ENCODE measurements around the gene BSDC1.

BSDC1 gene

DNA sequence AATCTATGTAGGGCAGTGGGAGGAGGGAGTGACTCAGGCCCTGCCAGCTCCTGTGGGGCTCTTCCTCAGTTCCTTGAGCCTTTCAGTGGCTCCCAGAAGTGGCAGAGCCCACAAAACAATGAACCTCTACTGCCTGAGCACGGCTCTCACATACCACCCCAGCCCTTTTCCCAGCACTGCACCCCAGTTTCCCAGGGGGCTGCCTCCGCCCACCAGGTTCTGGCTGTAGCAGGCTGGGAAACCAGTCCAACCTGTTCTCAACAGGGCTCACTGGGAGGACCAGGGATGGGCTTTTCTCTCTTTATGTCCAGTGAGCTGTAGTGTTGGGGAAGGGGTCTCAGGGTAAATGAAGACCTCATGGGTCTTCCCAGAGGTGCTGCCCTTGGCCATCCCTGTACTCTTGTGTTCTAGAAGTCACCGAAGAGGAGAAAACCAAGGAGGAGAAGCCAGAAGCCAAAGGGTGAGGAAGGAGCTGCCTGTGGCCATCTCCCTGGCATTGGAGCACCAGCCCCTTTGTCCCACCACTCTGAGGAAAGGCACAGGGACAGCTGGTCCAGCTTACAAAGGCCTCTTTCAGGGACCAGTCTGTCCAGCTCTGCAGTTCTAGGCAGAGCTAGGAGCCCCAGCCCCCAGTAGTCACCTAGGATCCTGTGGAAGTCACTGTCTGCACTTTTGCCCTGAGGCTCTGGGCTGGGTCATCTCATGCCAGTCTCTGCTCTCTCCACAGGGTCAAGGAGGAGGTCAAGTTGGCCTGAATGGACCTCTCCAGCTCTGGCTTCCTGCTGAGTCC is 61.8 kb downstream of the BSDC1 start:
- TF ChIP-seq, protein P1, sequence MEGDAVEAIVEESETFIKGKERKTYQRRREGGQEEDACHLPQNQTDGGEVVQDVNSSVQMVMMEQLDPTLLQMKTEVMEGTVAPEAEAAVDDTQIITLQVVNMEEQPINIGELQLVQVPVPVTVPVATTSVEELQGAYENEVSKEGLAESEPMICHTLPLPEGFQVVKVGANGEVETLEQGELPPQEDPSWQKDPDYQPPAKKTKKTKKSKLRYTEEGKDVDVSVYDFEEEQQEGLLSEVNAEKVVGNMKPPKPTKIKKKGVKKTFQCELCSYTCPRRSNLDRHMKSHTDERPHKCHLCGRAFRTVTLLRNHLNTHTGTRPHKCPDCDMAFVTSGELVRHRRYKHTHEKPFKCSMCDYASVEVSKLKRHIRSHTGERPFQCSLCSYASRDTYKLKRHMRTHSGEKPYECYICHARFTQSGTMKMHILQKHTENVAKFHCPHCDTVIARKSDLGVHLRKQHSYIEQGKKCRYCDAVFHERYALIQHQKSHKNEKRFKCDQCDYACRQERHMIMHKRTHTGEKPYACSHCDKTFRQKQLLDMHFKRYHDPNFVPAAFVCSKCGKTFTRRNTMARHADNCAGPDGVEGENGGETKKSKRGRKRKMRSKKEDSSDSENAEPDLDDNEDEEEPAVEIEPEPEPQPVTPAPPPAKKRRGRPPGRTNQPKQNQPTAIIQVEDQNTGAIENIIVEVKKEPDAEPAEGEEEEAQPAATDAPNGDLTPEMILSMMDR (IDR thresholded peaks at IDR 0.05; ENCODE audit: insufficient read depth, missing control alignments): no peak
- FAIRE-seq (no peak), DNase-seq (ENCODE audit: insufficient read length, low spot score) (no peak)

DNA sequence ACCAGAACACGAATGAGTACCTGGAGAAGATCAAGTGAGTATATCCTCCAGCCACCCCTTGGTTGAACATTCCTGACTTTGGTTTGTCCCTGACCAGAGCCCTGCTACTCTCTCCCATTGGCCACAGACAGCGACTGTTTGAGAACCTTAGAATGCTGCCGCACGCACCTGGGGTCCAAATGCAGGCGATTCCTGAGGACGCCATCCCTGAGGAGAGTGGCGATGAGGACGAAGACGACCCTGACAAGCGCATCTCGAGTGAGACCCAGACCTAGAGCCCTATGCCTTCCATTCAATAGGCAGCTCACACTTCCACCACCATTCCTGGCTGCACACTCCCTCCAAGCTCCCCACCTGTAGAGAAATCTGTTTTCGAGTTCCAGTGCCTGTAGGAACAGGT is 62.7 kb downstream of the BSDC1 start:
- TF ChIP-seq, protein P1 (IDR thresholded peaks at IDR 0.05; ENCODE audit: insufficient read depth, missing control alignments): no peak
- no peak for DNase-seq (ENCODE audit: insufficient read length, low spot score)
- FAIRE-seq: no peak

DNA sequence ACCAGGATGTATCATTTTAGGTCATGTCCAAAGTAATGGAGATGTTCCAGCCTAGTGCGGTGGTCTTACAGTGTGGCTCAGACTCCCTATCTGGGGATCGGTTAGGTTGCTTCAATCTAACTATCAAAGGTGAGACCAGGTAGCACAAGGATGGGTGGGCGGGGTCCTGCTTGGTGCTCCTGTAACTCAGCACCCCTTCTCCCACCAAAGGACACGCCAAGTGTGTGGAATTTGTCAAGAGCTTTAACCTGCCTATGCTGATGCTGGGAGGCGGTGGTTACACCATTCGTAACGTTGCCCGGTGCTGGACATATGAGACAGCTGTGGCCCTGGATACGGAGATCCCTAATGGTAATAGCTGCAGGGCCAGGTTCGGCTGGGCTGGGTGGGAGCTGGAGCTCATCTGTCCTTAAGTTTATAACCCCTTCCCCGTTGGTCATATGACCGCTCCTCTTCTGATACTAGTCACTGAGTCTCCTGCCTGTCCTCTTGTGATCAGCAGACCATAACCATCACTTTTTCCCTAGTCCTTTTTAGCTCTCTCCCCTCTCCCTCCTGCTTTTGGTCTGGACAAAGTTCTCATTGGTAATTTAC is 63.6 kb downstream of the BSDC1 start:
- TF ChIP-seq, protein P1 (IDR thresholded peaks at IDR 0.05; ENCODE audit: insufficient read depth, missing control alignments): no peak
- no peak for DNase-seq (ENCODE audit: insufficient read length, low spot score)
- no peak for FAIRE-seq

DNA sequence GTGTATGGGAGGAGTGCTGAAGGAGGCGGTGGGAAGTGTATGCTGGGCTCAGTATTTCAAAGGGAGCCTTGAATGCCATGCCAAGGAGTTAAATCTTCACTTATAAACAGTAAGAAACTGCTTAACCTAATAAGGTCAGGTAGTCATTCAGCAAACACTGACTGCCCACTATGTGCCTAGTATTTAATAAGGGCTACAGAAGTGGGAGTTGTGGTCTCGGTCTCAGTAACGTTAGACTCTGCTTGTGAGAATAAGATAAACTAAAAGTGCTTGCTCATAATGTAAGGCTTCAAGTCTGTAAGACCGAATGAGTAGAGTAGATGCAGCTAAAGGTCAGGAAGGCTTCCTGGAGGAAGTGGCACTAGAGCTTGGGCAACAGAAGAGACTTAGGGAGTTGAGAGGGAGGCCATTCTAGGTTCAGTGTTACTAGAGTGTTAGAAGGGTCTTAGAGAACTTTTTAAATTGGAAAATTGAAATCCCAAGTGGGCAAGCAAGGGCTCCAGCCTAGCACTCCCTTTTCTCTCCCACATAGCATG is 64.2 kb downstream of the BSDC1 start:
- DNase-seq (ENCODE audit: insufficient read length, low spot score): no peak
- TF ChIP-seq, protein P1 (IDR thresholded peaks at IDR 0.05; ENCODE audit: insufficient read depth, missing control alignments): no peak
- no peak for FAIRE-seq

DNA sequence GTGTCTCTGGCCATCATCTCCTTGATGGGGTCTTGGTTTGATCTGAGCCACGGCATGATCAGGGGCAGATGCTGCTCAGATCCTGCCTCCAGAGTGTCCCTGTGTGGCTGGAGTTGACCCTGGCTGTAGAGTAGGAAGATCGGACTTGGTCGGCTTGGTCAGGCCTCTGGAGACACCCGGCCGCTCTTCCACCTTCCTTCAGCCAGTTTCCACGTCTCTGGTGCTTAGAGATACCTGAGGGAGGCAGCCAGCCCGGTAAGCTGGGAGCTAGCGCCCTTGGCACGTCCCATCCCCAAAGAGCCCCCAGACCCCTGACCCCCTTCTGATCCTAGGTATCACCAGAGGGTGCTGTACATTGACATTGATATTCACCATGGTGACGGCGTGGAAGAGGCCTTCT is 67.0 kb downstream of the BSDC1 start:
- TF ChIP-seq, protein P1 (IDR thresholded peaks at IDR 0.05; ENCODE audit: insufficient read depth, missing control alignments): no peak
- DNase-seq (ENCODE audit: insufficient read length, low spot score) (no peak), FAIRE-seq (no peak)

DNA sequence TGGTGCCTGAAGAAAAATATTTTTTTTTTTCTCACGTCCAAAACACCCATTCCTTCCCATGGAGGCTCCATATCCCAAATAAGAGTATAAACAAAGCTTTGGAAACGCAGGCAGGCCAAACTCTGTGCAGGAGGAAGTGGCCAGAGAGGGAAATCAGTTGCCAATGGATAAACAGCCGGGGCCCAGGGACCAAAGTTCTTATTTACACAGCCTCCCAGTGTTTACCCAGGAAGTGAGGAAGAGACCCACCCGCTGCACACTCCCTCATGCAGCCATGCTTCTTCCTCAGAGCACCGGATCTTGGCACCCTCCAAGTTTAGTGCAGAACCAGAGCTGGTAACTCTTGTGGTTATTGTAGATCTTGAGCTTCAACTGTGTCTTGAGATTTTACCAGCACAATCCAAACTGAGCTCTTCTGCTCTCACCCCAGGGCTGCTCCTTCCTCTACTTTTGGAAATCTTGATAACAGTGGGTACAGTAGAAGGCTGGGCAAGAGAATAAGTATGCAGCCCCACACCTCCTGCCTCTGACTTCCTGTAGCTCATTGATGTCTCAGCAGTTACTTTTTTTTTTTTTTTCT is 72.4 kb downstream of the BSDC1 start:
- TF ChIP-seq, protein P1 (IDR thresholded peaks at IDR 0.05; ENCODE audit: insufficient read depth, missing control alignments): no peak
- no peak for FAIRE-seq
- no peak for DNase-seq (ENCODE audit: insufficient read length, low spot score)
